22Rv1 (cell line): ENCODE results near the gene STAT6.

Experiments used
- H3K27ac ChIP-seq: fragments of 450-650 bp; 2 replicates; pipeline ENCODE4 v1.5.1; 2017
- ZFX ChIP-seq: fragments of 450-650 bp; IDR thresholded peaks from 2 replicates; pipeline ENCODE4 v1.6.1; 2017; ENCODE audit warnings: antibody characterized with exemption, borderline replicate concordance
- TF ChIP-seq, protein P1 (sequence below): fragments of 450-650 bp; IDR thresholded peaks from 2 replicates; pipeline ENCODE4 v1.5.1; 2017; ENCODE audit warnings: mild to moderate bottlenecking

Gene STAT6

DNA sequence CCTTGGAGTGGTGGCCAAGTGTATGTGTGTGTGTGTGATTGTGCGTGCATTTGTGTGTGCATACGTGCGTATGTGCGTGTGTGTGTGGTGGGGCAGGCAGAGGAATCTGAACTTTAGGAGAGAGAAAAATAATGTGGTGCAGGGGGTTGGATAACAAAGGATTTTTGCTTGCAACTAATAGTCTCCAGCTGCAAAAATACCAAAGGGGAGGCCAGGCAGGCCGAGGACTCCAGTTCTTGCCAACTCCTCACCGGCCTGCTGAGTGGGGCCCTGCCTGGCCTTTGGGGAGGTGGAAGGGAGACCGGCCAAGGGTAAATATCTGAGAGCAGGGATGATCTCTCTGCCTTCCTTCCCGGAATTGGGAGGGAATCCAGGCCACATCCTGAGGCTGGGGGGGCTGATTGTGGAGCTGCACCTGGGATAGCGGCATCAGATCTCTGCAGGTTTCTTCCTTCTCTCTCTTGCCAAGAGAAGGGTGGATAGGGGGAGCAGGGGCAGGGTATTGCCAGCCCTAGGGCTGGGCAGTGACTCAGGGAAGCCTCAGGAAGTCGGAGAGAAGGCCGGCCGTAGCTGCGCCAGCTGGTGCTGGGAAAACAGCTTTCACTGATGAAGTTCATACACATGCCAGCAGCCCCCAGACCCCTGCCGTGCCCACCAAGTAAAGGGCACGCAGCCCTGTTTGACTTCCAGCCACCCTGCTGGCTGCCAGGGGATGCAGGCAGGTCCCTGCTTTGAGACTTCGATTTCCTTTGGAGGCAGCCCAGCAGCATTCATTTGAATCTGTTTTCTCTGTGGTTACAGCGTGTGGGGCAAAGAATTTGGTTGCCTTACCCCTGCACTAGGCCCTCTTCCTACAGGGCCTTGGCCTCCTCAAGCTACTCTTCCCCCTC is 40.8 kb upstream of the STAT6 start:
- no peak overlapping the region for H3K27ac ChIP-seq
- no peak for TF ChIP-seq ZFX
- TF ChIP-seq, protein P1, sequence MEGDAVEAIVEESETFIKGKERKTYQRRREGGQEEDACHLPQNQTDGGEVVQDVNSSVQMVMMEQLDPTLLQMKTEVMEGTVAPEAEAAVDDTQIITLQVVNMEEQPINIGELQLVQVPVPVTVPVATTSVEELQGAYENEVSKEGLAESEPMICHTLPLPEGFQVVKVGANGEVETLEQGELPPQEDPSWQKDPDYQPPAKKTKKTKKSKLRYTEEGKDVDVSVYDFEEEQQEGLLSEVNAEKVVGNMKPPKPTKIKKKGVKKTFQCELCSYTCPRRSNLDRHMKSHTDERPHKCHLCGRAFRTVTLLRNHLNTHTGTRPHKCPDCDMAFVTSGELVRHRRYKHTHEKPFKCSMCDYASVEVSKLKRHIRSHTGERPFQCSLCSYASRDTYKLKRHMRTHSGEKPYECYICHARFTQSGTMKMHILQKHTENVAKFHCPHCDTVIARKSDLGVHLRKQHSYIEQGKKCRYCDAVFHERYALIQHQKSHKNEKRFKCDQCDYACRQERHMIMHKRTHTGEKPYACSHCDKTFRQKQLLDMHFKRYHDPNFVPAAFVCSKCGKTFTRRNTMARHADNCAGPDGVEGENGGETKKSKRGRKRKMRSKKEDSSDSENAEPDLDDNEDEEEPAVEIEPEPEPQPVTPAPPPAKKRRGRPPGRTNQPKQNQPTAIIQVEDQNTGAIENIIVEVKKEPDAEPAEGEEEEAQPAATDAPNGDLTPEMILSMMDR: no peak

DNA sequence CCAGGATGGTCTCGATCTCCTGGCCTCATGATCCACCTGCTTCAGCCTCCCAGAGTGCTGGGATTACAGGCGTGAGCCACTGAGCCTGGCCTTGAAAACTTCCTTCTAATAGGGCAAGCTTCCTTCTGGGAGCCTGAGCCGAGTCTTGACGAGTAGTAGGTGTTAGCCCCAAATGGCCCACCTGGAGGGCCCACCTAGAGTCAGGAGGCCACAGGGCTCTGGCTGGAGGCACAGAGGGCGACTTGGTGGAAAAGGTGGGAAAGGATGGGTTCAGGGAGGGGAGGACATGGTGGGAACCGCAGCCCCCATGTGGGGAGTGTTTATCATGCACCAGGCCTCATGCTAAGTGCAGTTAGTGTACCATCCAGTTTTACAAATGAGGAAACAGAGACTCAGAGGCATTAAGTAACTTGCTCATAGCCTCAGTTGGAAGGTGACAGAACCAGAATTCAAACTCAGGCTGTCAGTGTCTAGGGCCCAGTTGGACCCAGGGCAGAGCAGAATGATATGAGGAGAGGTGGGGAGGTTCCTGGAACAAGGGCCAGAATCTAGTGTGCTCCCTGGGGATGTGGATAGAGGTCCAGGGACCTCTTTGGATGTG is 39.3 kb upstream of the STAT6 start:
- no peak for TF ChIP-seq ZFX
- TF ChIP-seq, protein P1: no peak
- no peak overlapping the region for H3K27ac ChIP-seq

DNA sequence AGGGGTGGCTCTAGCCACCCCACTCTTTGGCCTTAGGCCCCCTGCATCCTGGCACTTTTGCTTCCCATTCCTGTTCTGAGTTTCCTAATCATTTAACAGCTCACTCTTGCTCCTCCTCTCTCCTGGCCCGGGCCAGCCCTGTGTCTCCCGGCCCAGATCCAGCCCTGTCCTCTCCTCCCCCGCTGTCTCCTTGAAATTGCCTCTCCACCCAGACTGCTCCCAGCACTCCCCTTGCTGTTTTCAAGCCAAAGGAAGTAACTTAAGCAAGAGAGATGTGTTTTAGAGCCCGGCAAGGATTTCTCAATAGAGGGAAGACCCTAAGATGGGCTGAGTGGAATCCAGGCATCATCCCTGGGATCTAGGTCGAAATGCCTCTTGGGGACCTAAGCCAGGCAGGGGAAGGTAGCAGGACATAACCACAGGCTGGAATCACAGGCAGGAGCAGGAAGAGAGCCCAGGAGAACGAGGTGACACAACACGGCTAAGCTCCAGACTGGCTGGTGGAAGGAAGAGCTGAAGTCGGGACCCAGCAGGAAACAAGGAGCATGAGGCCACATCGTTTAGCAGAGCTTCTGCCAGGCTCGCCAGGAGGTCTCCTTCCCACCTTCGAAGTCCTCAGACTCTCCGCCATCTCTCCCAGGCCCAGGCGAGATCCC is 38.2 kb upstream of the STAT6 start:
- TF ChIP-seq, protein P1: no peak
- TF ChIP-seq ZFX: no peak
- H3K27ac ChIP-seq: no peak overlapping the region

DNA sequence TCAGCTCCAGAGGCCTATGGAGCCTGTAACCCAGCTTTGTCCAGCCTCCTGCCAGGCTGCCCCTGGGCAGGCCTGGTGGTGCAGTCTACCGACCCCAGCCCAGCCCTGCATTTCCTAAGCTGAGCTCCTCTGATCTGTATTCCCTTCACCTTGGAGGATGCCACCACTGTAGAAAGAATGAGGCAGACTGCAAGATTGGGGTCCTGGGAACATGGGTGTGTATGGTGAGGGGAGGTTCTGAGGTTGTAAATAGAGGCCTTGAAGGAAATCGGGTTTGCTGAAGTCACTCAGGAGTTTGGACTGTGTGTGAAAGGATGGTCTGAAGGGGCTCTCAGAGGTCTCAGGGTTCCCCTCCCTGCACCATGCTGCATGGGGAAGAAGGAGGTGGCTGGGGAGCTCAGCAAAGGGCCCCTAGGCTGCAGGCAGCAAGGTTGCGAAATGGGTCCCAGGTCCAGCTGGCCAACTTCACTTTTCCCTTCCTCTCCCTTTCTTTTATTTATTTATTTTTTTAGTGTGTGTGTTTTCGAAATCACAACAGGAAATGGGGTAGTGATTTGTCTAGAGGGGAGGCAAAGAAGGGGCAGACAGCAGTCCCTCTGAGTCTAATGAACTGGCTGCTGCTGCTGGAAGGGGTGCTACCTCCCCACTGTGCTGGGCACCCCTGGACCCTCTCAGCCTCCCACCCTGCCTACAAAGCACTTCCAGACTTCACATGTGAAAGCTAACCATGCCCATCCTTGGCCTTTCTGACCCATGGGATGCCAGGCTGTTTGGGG is 37.5 kb upstream of the STAT6 start:
- TF ChIP-seq ZFX: no peak
- TF ChIP-seq, protein P1: no peak
- H3K27ac ChIP-seq: no peak overlapping the region

DNA sequence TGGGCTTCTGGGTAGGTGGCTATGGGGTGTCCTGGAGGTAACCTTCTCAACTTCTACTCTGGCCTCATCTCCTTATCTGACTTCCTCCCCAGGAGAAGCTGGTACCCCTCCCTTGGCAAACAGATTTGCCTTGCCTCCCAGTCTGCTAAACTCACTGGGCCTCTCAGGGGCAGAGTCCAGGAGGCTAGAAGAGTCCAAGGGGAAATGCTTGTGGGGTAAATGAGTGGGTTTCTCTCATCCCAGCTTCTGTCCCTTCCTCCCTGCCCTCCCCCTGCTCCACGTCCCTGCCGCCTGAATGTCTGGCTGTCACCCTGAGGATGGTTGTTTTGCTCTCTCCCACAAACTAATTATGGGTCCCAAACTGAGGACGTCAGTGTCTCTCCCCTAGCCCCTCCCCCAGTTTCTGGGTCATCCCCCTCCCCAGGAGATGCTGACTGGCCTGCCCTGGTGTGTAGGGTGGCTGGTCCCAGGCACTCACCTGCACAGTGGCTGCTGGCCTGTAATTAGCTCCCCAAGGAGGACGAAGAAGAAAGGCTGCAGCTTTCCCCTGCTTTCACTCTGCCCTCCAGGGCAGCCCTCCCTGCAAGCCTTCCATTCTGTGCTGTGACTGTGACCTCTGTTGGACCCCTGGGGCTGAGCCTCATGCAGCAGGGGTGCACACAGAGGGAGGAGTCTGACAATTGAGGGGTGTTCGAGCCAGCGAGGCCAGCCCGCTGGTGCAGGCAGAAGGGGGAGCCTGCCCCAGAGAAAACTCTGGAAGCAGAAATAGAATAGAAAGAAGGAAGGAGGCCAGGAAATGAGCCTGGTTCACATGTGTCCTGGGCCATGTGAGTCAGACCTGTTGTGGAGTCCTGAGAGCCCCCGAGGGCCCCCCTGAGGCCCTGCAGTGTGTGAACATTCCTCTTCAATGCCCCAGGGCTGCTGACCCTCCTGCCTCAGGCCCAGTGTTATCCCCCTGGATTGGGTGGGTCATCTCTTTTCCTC is 36.1 kb upstream of the STAT6 start, which contains the start of gene LRP1-AS:
TSS of gene LRP1-AS (minus strand) at position 659 of the 984 bp plus-strand sequence.
- TF ChIP-seq ZFX: no peak
- TF ChIP-seq, protein P1: no peak
- no peak within 1 kb of the TSS for H3K27ac ChIP-seq

DNA sequence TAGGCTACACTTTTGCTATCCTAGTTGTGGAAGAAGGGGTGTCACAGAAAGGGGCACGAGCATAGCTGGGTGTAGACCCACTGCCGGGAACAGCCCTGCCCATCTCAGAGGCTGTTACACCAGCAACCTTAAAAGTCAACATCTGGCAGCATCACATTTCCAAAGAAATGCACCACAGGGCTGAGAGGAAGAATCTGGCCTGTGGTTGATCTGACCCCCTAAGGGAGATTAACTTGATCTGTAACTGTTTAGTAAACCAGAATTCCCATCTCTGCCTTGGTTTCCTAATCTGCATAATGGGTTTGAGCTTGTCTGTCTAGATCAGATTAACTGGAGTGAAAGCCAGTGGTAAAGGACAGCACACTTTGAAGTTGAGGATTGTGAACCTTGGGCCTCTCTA is 34.9 kb upstream of the STAT6 start:
- H3K27ac ChIP-seq: no peak overlapping the region
- no peak for TF ChIP-seq ZFX
- TF ChIP-seq, protein P1: no peak
